Body of pancreas (tissue), 4 donors: ENCODE results near the gene GPR132.

Experiments
- POLR2A ChIP-seq, 3 donors: fragments of 450-650 bp; IDR thresholded peaks; one replicate each; pipeline ENCODE4 v1.6.1; 2016; ENCODE audit warnings: antibody characterized with exemption in 3 of 3, mild to moderate bottlenecking in 2 of 3
- TF ChIP-seq, protein P1 (sequence below), 7 experiments: fragments of 450-650 bp in 4 of 7; fragments of 200-600 bp in 3 of 7; sonication (generic) in 3 of 7; IDR thresholded peaks; one replicate each; pipeline ENCODE4 v1.5.1; 2016 to 2019; ENCODE audit warnings: antibody characterized with exemption in 7 of 7

DNA sequence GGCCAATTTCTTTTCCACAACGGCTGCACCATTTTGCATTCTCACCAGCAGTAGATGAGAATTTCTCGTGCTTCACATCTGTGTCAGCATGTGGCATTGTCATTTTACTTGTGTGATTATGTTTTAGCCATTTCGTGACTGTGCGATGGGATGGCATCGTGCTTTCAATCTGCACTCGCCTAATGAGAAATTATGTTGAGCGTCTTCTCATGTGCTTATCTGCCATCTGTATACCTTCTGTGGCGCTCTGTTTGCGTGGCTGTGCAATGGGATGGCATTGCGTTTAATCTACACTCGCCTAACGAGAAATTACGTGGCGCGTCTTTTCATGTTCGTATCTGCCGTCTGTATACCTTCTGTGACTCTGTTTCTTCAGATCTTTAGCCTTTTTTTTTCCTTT is 14.9 kb upstream of the GPR132 start:
- TF ChIP-seq, protein P1, sequence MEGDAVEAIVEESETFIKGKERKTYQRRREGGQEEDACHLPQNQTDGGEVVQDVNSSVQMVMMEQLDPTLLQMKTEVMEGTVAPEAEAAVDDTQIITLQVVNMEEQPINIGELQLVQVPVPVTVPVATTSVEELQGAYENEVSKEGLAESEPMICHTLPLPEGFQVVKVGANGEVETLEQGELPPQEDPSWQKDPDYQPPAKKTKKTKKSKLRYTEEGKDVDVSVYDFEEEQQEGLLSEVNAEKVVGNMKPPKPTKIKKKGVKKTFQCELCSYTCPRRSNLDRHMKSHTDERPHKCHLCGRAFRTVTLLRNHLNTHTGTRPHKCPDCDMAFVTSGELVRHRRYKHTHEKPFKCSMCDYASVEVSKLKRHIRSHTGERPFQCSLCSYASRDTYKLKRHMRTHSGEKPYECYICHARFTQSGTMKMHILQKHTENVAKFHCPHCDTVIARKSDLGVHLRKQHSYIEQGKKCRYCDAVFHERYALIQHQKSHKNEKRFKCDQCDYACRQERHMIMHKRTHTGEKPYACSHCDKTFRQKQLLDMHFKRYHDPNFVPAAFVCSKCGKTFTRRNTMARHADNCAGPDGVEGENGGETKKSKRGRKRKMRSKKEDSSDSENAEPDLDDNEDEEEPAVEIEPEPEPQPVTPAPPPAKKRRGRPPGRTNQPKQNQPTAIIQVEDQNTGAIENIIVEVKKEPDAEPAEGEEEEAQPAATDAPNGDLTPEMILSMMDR (IDR thresholded peaks at IDR 0.05): no peak
- no peak for TF ChIP-seq POLR2A (IDR thresholded peaks at IDR 0.05)
